ENCODE measurements around the gene VPS54.

The VPS54 gene

DNA sequence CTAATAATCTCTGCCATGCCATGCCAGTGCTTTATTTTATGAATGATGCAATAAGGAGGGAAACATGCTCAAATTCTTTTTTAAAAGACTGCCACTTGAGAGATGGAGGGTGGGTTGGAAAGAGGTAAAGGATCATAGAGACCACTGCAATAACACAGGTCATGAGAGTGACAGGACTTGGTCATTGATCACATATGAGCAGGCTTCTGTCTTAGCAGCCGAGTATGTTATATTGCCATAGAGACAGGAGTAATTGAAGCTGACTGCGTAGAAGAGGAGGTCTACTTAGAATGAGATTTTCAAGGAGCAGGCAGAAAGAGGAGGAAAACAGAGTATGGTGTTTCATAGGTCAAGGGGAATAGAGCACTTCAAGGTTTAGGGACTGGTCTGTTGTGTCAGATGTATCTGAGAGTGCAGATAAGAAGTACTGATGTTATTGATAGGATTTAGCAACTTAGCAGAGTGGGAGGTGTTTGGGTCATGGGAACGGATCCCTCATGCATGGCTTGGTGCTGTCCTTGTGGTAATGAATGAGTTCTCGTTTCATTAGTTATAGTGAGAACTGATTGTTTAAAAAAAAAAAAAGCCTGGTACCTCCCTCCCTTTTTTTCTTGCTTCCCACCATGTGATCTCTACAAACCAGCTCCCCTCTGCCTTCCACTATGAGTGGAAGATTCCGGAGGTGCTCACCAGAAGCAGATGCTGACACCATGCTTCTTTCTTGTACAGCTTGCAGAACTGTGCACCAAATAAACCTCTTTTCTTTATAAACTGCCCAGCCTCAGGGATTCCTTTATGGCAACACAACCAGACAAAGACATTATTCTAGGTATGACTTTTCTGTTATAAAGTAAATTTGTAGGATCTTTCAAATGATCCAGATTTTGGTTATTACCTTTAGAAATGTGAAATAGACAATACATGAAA, 144.8 kb downstream of the VPS54 start:
- no peak for DNase-seq (ENCODE audit: low read depth in 1 of 2, low spot score in 1 of 2)
- no peaks in the 10 kb centered on the region for H3K27me3 ChIP-seq (ENCODE audit: insufficient read depth, poor library complexity, severe bottlenecking)
- H3K27ac ChIP-seq (replicated peaks), result no peak overlapping the region
- no peak for TF ChIP-seq SPI1 (IDR thresholded peaks at IDR 0.05; ENCODE audit: borderline replicate concordance, low read depth)
- TF ChIP-seq, protein P1, sequence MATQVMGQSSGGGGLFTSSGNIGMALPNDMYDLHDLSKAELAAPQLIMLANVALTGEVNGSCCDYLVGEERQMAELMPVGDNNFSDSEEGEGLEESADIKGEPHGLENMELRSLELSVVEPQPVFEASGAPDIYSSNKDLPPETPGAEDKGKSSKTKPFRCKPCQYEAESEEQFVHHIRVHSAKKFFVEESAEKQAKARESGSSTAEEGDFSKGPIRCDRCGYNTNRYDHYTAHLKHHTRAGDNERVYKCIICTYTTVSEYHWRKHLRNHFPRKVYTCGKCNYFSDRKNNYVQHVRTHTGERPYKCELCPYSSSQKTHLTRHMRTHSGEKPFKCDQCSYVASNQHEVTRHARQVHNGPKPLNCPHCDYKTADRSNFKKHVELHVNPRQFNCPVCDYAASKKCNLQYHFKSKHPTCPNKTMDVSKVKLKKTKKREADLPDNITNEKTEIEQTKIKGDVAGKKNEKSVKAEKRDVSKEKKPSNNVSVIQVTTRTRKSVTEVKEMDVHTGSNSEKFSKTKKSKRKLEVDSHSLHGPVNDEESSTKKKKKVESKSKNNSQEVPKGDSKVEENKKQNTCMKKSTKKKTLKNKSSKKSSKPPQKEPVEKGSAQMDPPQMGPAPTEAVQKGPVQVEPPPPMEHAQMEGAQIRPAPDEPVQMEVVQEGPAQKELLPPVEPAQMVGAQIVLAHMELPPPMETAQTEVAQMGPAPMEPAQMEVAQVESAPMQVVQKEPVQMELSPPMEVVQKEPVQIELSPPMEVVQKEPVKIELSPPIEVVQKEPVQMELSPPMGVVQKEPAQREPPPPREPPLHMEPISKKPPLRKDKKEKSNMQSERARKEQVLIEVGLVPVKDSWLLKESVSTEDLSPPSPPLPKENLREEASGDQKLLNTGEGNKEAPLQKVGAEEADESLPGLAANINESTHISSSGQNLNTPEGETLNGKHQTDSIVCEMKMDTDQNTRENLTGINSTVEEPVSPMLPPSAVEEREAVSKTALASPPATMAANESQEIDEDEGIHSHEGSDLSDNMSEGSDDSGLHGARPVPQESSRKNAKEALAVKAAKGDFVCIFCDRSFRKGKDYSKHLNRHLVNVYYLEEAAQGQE (IDR thresholded peaks at IDR 0.05; ENCODE audit: insufficient replicate concordance, low read depth), result no peak
- TF ChIP-seq POLR2AphosphoS5 (IDR thresholded peaks at IDR 0.05; ENCODE audit: low read depth), result no peak
- H3K4me3 ChIP-seq (replicated peaks; ENCODE audit: insufficient read depth, low read length), result no peak overlapping the region

DNA sequence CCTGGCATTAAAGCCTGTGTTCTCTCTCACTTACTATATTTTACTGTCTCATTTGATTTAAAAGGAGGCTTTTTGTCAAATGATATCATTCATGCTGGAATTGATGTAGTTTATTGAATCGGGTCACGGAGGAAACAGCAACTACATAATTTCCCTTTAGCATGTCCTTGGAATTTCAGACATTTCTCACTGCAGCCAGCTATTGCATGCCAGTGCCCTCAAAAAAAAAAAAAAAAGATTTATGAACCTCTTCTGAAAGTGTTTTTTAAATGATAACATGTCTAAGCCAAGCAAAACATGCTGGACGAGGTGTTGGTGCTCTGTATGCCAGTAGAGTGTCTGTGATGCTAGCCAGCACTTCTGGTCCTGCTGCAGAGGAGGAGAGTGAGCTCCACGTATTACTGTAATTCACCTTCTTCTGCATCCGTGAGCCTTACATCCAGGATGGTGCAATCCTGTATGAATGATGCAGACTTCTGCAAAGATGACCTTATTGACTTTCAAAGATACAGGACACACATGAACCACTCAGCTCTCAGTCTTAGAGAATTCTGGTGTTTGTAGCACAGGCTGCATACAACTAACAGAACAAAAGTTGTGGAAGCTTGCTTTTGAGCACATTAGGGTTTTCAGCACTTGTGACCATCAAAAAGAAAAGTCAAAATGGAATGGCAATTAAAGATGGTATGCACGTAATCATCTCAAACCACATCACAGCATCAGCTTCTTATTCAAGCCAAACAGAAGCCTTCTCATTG, 146.5 kb downstream of the VPS54 start:
- H3K27ac ChIP-seq (replicated peaks), result no peak overlapping the region
- H3K4me3 ChIP-seq (replicated peaks; ENCODE audit: insufficient read depth, low read length), result no peak overlapping the region
- TF ChIP-seq CTCF (IDR thresholded peaks at IDR 0.05; ENCODE audit: insufficient read depth, low read length) (no peak), SPI1 (IDR thresholded peaks at IDR 0.05; ENCODE audit: borderline replicate concordance, low read depth) (no peak), POLR2AphosphoS5 (IDR thresholded peaks at IDR 0.05; ENCODE audit: low read depth) (no peak), GABPA (IDR thresholded peaks at IDR 0.05; ENCODE audit: low read depth) (no peak)
- TF ChIP-seq, protein P1 (IDR thresholded peaks at IDR 0.05; ENCODE audit: insufficient replicate concordance, low read depth), result no peak
- no peaks in the 10 kb centered on the region for H3K27me3 ChIP-seq (ENCODE audit: insufficient read depth, poor library complexity, severe bottlenecking)
- DNase-seq (ENCODE audit: low read depth in 1 of 2, low spot score in 1 of 2), result no peak

DNA sequence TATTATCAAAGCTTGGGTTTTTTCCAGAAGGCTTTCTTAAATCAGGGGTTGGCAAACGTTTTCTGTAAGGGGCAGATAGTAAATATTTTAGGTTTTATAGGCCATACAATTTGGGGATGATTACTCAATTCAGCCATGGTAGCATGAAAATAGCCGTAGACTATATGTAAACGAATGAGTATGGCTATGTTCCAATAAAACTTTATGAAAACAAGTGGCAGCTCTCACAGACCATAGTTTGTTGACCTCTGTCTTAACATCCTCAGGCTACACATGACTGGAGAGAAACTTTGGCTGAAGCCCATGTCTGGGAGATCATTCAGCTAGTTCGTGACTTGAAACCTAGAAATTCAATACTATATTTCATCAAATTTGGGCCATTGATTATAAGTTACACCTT, 147.4 kb downstream of the VPS54 start:
- H3K27me3 ChIP-seq (ENCODE audit: insufficient read depth, poor library complexity, severe bottlenecking), result no peaks in the 10 kb centered on the region
- TF ChIP-seq, protein P1 (IDR thresholded peaks at IDR 0.05; ENCODE audit: insufficient replicate concordance, low read depth), result no peak
- no peak for TF ChIP-seq POLR2AphosphoS5 (IDR thresholded peaks at IDR 0.05; ENCODE audit: low read depth)
- no peak for TF ChIP-seq SPI1 (IDR thresholded peaks at IDR 0.05; ENCODE audit: borderline replicate concordance, low read depth)
- TF ChIP-seq CTCF (IDR thresholded peaks at IDR 0.05; ENCODE audit: insufficient read depth, low read length), result no peak
- no peak for TF ChIP-seq GABPA (IDR thresholded peaks at IDR 0.05; ENCODE audit: low read depth)
- no peak for DNase-seq (ENCODE audit: low read depth in 1 of 2, low spot score in 1 of 2)
- H3K4me3 ChIP-seq (replicated peaks; ENCODE audit: insufficient read depth, low read length), result no peak overlapping the region
- no peak overlapping the region for H3K27ac ChIP-seq (replicated peaks)

Measured in HL-60 (cell line).